ENCODE data around the gene AOAH. TPM values are rescaled to one million over a fixed set of nuclear protein-coding genes. Genes with fewer than 3 reads are reported as not detected.

Gene AOAH
- total RNA-seq, 5 donors from 2014 or later (not counting 1 experiment from before 2014, with no cell fraction given), result 13.0 to 78.5 (median 27.5) TPM

DNA sequence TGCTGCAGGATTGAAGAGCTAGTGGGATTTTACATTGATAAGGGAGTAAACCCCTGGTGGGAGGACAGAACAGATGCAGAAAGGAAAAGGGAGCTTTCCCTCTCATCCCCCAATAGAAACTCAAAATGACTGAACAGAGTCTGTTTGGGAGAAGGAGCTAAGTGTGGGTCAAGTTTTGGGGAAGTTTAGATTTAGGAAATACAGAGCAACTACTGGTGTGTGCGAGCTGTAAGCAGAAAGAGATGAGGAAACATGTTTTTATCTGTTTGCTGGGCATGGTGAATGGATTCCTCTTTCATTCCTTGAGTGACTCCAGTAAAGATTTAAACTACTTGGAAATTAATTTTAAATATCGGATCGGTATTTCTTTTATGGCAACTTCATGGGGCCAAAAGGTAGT lies 132.7 kb downstream of the AOAH start:
- Mint-ChIP-seq H3K4me3 (no peak overlapping the region), H3K36me3 (peaks cover 32% of the 10 kb centered on the region), H3K27me3 (no peaks in the 10 kb centered on the region), H3K9me3 (no peaks in the 10 kb centered on the region), H3K4me1 (no peaks in the 10 kb centered on the region), H3K27ac (no peak overlapping the region)
- Histone ChIP-seq H3K27me3 (replicated peaks in 1 of 2; ENCODE audit: control insufficient read depth in 2 of 2, extremely low read depth in 1 of 2, insufficient read depth in 2 of 2, low read length in 1 of 2) (no peaks in the 10 kb centered on the region), H3K9me3 (no peaks in the 10 kb centered on the region), H3K4me3 (ENCODE audit: control insufficient read depth in 1 of 2, extremely low read depth in 1 of 2, low read length in 1 of 2) (no peak overlapping the region), H3K36me3 (ENCODE audit: control insufficient read depth in 2 of 2, extremely low read depth in 1 of 2, insufficient read depth in 1 of 2, low read length in 1 of 2) (peaks cover 0 to 54% of the 10 kb centered on the region in 2 donors), H3K4me1 (ENCODE audit: control insufficient read depth in 1 of 2, extremely low read depth in 1 of 2, insufficient read depth in 2 of 2, low read length in 2 of 2) (no peaks in the 10 kb centered on the region), H3K27ac (ENCODE audit: low read length) (no peak overlapping the region)
- ChIA-PET CTCF (interaction anchor here in 1 of 2 donors (0.5 kb wide), 1 partner anchor 590 kb away, joined by 5 read pairs; no protein-coding TSS in a partner anchor), POLR2A (no interaction called here)
- DNase-seq (no peak), ATAC-seq (replicated peaks in 1 of 4) (no peak)
- WGBS (ENCODE audit: insufficient coverage), result 100% methylated on average over 1 of the region's 3 CpGs

DNA sequence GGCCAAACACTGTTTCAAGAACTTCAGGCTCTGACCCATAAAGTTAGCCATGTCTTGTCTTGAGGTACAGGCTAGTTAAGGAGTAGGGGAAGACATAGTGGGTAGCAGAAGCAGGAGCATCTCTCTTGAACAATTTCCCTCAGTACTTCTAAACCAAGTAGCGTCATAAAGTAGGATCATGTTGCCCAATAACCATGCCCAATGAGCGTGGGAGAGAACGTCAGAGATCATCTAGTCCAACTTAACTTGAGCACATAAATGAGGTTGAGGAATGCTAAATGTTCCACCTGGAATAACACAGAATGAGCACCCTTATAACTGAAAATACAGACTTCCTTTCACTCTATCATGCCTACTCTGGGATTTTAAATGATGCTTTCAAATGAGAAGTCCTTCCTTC lies 134.9 kb downstream of the AOAH start:
- no peaks in the 10 kb centered on the region for H3K27me3 ChIP-seq (replicated peaks in 1 of 2; ENCODE audit: control insufficient read depth in 2 of 2, extremely low read depth in 1 of 2, insufficient read depth in 2 of 2, low read length in 1 of 2)
- H3K9me3 ChIP-seq, result no peaks in the 10 kb centered on the region
- H3K27ac Mint-ChIP-seq, result no peak overlapping the region
- no CpG with 5 or more reads among the region's 3 CpGs for WGBS (ENCODE audit: insufficient coverage)
- H3K4me1 ChIP-seq (ENCODE audit: control insufficient read depth in 1 of 2, extremely low read depth in 1 of 2, insufficient read depth in 2 of 2, low read length in 2 of 2), result no peaks in the 10 kb centered on the region
- H3K36me3 Mint-ChIP-seq, result peaks cover 36% of the 10 kb centered on the region
- no peaks in the 10 kb centered on the region for H3K27me3 Mint-ChIP-seq
- peaks cover 0 to 47% of the 10 kb centered on the region in 2 donors for H3K36me3 ChIP-seq (ENCODE audit: control insufficient read depth in 2 of 2, extremely low read depth in 1 of 2, insufficient read depth in 1 of 2, low read length in 1 of 2)
- H3K4me3 Mint-ChIP-seq, result no peak overlapping the region
- POLR2A ChIA-PET, result no interaction called here
- no peaks in the 10 kb centered on the region for H3K9me3 Mint-ChIP-seq
- CTCF ChIA-PET, result no interaction called here
- peaks cover 0 to 5% (median 0%) of the 10 kb centered on the region in 3 donors for H3K4me1 Mint-ChIP-seq
- H3K4me3 ChIP-seq (ENCODE audit: control insufficient read depth in 1 of 2, extremely low read depth in 1 of 2, low read length in 1 of 2), result no peak overlapping the region
- no peak for DNase-seq
- H3K27ac ChIP-seq (ENCODE audit: low read length), result no peak overlapping the region
- ATAC-seq (replicated peaks in 1 of 4), result no peak

DNA sequence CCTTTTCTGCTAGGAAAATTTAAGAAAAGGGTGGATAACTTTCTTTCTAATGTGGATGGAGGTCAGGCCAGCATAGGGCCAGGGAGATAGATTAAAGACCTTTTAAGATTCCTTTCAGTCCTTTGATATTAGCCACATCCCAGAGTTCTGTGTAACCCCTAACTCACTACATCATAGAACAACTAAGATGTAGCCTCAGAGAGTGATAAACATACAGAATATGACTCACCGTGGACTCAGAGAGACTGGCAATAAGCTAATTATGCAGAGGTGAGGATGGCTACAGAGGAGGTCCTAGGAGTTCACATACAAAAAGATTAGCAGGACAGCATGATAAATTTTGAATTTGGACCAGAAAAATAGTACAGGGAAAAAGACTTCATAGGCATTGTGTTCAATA lies 141.0 kb downstream of the AOAH start:
- H3K27me3 Mint-ChIP-seq, result no peaks in the 10 kb centered on the region
- H3K27ac Mint-ChIP-seq, result peak overlapping the region in 1 of 2 donors; percentile 50
- H3K9me3 ChIP-seq, result no peaks in the 10 kb centered on the region
- no peak overlapping the region for H3K4me3 Mint-ChIP-seq
- ATAC-seq (replicated peaks in 1 of 4) (peak in 1 of 4 experiments; percentile 42), DNase-seq (no peak)
- H3K36me3 ChIP-seq (ENCODE audit: control insufficient read depth in 2 of 2, extremely low read depth in 1 of 2, insufficient read depth in 1 of 2, low read length in 1 of 2), result peaks cover 9 to 26% of the 10 kb centered on the region in 2 donors
- no peak overlapping the region for H3K27ac ChIP-seq (ENCODE audit: low read length)
- ChIA-PET POLR2A (no interaction called here), CTCF (interaction anchor here in 1 of 2 donors (0.6 to 0.8 kb wide), 2 partner anchors 599 to 601 kb away, joined by 8 read pairs; no protein-coding TSS in a partner anchor)
- no peak overlapping the region for H3K4me3 ChIP-seq (ENCODE audit: control insufficient read depth in 1 of 2, extremely low read depth in 1 of 2, low read length in 1 of 2)
- 80% methylated on average over 1 of the region's 1 CpG for WGBS (ENCODE audit: insufficient coverage)
- peaks cover 0 to 5% (median 0%) of the 10 kb centered on the region in 3 donors for H3K4me1 Mint-ChIP-seq
- H3K36me3 Mint-ChIP-seq, result peaks cover 23% of the 10 kb centered on the region
- no peaks in the 10 kb centered on the region for H3K27me3 ChIP-seq (replicated peaks in 1 of 2; ENCODE audit: control insufficient read depth in 2 of 2, extremely low read depth in 1 of 2, insufficient read depth in 2 of 2, low read length in 1 of 2)
- H3K9me3 Mint-ChIP-seq, result peaks cover 0 to 11% (median 6%) of the 10 kb centered on the region in 3 donors
- H3K4me1 ChIP-seq (ENCODE audit: control insufficient read depth in 1 of 2, extremely low read depth in 1 of 2, insufficient read depth in 2 of 2, low read length in 2 of 2), result no peaks in the 10 kb centered on the region

DNA sequence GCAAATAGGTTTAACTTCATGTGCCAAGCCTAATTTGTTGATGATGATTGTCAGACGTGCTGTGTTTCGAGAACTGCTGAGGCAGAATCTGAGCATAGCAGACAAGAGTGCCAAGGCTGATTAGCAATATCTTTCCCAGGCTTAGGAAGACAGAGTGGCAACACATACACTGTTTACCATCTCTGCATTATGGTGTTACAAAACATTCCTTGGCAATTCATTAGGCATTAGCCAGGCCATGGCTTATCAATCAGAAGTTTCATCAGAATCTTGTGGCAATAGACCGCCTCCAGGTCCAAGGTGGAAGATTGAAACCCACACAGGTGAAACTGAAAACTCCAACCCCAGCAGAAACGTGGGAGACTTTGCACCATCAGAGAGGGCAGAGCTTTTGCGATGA lies 148.5 kb downstream of the AOAH start:
- ChIA-PET POLR2A (no interaction called here), CTCF (interaction anchor here in 1 of 2 donors (1.2 kb wide), 1 partner anchor 88 kb away, joined by 4 read pairs; no protein-coding TSS in a partner anchor)
- no peak overlapping the region for H3K4me3 ChIP-seq (ENCODE audit: control insufficient read depth in 1 of 2, extremely low read depth in 1 of 2, low read length in 1 of 2)
- H3K9me3 ChIP-seq, result no peaks in the 10 kb centered on the region
- H3K4me3 Mint-ChIP-seq, result no peak overlapping the region
- peaks cover 5 to 10% (median 6%) of the 10 kb centered on the region in 3 donors for H3K4me1 Mint-ChIP-seq
- H3K4me1 ChIP-seq (ENCODE audit: control insufficient read depth in 1 of 2, extremely low read depth in 1 of 2, insufficient read depth in 2 of 2, low read length in 2 of 2), result peaks cover 3 to 7% of the 10 kb centered on the region in 2 experiments
- DNase-seq (no peak), ATAC-seq (replicated peaks in 1 of 4) (no peak)
- 74% methylated on average over 4 of the region's 5 CpGs for WGBS (ENCODE audit: insufficient coverage)
- H3K9me3 Mint-ChIP-seq, result peaks cover 0 to 22% (median 10%) of the 10 kb centered on the region in 3 donors
- H3K27me3 Mint-ChIP-seq, result no peaks in the 10 kb centered on the region
- H3K36me3 ChIP-seq (ENCODE audit: control insufficient read depth in 2 of 2, extremely low read depth in 1 of 2, insufficient read depth in 1 of 2, low read length in 1 of 2), result peaks cover 27 to 30% of the 10 kb centered on the region in 2 donors
- no peak overlapping the region for H3K27ac ChIP-seq (ENCODE audit: low read length)
- no peak overlapping the region for H3K27ac Mint-ChIP-seq
- peaks cover 39% of the 10 kb centered on the region for H3K36me3 Mint-ChIP-seq
- no peaks in the 10 kb centered on the region for H3K27me3 ChIP-seq (replicated peaks in 1 of 2; ENCODE audit: control insufficient read depth in 2 of 2, extremely low read depth in 1 of 2, insufficient read depth in 2 of 2, low read length in 1 of 2)

DNA sequence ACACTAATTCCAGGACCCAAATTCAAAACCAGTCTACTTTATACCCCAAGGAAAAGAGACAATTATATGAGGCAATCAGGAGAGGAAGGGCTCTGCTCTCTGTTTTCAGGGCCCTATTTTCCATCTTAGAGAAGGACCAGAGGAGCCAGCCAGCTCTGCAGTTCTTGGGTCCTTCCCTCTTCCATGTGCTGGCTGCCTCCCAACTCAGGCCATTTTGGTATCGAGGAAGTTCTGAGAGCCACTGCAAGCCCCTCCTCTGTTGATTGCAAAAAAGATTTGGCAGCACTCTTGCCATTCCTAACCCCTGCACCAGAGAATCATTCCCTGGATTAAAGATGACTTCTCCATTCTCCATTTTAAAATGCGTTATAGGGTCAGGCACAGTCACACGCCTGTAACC lies 151.2 kb downstream of the AOAH start:
- Mint-ChIP-seq H3K27ac (no peak overlapping the region), H3K9me3 (peaks cover 0 to 8% (median 4%) of the 10 kb centered on the region in 3 donors), H3K27me3 (no peaks in the 10 kb centered on the region), H3K4me3 (no peak overlapping the region), H3K4me1 (peaks cover 11 to 14% (median 12%) of the 10 kb centered on the region in 3 donors), H3K36me3 (peaks cover 25% of the 10 kb centered on the region)
- ChIA-PET CTCF (no interaction called here), POLR2A (no interaction called here)
- H3K4me1 ChIP-seq (ENCODE audit: control insufficient read depth in 1 of 2, extremely low read depth in 1 of 2, insufficient read depth in 2 of 2, low read length in 2 of 2), result peaks cover 4 to 9% of the 10 kb centered on the region in 2 experiments
- H3K27ac ChIP-seq (ENCODE audit: low read length), result no peak overlapping the region
- 100% methylated on average over 2 of the region's 3 CpGs for WGBS (ENCODE audit: insufficient coverage)
- H3K27me3 ChIP-seq (replicated peaks in 1 of 2; ENCODE audit: control insufficient read depth in 2 of 2, extremely low read depth in 1 of 2, insufficient read depth in 2 of 2, low read length in 1 of 2), result no peaks in the 10 kb centered on the region
- ATAC-seq (replicated peaks in 1 of 4), result no peak
- H3K4me3 ChIP-seq (ENCODE audit: control insufficient read depth in 1 of 2, extremely low read depth in 1 of 2, low read length in 1 of 2), result no peak overlapping the region
- peaks cover 23 to 30% of the 10 kb centered on the region in 2 donors for H3K36me3 ChIP-seq (ENCODE audit: control insufficient read depth in 2 of 2, extremely low read depth in 1 of 2, insufficient read depth in 1 of 2, low read length in 1 of 2)
- no peaks in the 10 kb centered on the region for H3K9me3 ChIP-seq
- DNase-seq, result no peak

DNA sequence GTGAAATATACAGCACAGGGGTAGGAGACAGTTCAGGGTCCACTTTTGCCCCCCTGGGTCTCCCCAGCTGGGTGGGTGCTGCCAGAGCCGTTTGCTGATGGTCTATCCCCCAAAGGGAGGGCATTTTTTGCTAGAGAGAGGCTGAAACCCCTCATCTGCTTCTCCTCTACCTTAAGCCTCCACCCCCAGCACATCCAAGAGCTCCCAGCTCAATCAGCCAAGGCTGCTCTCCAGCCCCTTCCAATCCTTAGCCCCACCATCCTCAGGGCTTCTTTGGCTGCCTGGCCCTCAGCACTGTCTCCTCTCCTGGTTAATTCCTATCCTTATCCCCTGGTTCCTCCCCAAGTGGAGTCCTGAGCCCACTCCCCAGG lies 153.1 kb downstream of the AOAH start:
- peaks cover 11 to 14% (median 12%) of the 10 kb centered on the region in 3 donors for H3K4me1 Mint-ChIP-seq
- POLR2A ChIA-PET, result interaction anchor here in 1 of 2 donors (0.6 kb wide), 1 partner anchor 56 kb away, joined by 3 read pairs; no protein-coding TSS in a partner anchor

More for the DNA sequence above, 153.1 kb downstream of the AOAH start:
- Histone ChIP-seq H3K4me1 (ENCODE audit: control insufficient read depth in 1 of 2, extremely low read depth in 1 of 2, insufficient read depth in 2 of 2, low read length in 2 of 2) (peaks cover 4 to 9% of the 10 kb centered on the region in 2 experiments), H3K4me3 (ENCODE audit: control insufficient read depth in 1 of 2, extremely low read depth in 1 of 2, low read length in 1 of 2) (no peak overlapping the region), H3K27ac (ENCODE audit: low read length) (no peak overlapping the region), H3K36me3 (ENCODE audit: control insufficient read depth in 2 of 2, extremely low read depth in 1 of 2, insufficient read depth in 1 of 2, low read length in 1 of 2) (peaks cover 15 to 19% of the 10 kb centered on the region in 2 donors), H3K9me3 (no peaks in the 10 kb centered on the region), H3K27me3 (replicated peaks in 1 of 2; ENCODE audit: control insufficient read depth in 2 of 2, extremely low read depth in 1 of 2, insufficient read depth in 2 of 2, low read length in 1 of 2) (no peaks in the 10 kb centered on the region)
- DNase-seq (no peak), ATAC-seq (replicated peaks in 1 of 4) (no peak)
- no peak overlapping the region for H3K4me3 Mint-ChIP-seq
- CTCF ChIA-PET, result interaction anchor here in 1 of 2 donors (0.5 kb wide), 1 partner anchor 56 kb away, joined by 4 read pairs; no protein-coding TSS in a partner anchor
- no peaks in the 10 kb centered on the region for H3K27me3 Mint-ChIP-seq
- peaks cover 13% of the 10 kb centered on the region for H3K36me3 Mint-ChIP-seq
- H3K9me3 Mint-ChIP-seq, result no peaks in the 10 kb centered on the region
- no CpG with 5 or more reads among the region's 1 CpG for WGBS (ENCODE audit: insufficient coverage)
- peak overlapping the region in 1 of 2 donors; percentile 77 for H3K27ac Mint-ChIP-seq
